ENCODE data around the gene RYR2.
"Not testable (repeated sequence)": the region's sequence is repeated elsewhere in the genome, so short reads cannot be mapped to it uniquely, and the experiment has no call there.

RYR2 gene

GRCh38 chr1:237590386-237590785, 548.4 kb downstream of the RYR2 start:
- DNase-seq = no peak

- DNase-seq = no peak
Observed at GRCh38 chr1:237591353-237591752, 549.4 kb downstream of the RYR2 start.

GRCh38 chr1:237603036-237603568, 561.1 kb downstream of the RYR2 start:
- DNase-seq = not testable (repeated sequence)

GRCh38 chr1:237608433-237608832, 566.4 kb downstream of the RYR2 start:
- no peak for DNase-seq

- DNase-seq = no peak
Observed at GRCh38 chr1:237610157-237610556, 568.2 kb downstream of the RYR2 start.

- no peak for DNase-seq
Observed at GRCh38 chr1:237613984-237614383, 572.0 kb downstream of the RYR2 start.

GRCh38 chr1:237619553-237619952, 577.6 kb downstream of the RYR2 start:
- DNase-seq = no peak

GRCh38 chr1:237634922-237635321, 592.9 kb downstream of the RYR2 start:
- no peak for DNase-seq

- DNase-seq = no peak
Observed at GRCh38 chr1:237638555-237638954, 596.6 kb downstream of the RYR2 start.

- no peak for DNase-seq
Observed at GRCh38 chr1:237640011-237640671, 598.2 kb downstream of the RYR2 start.

- no peak for DNase-seq
Observed at GRCh38 chr1:237640966-237641365, 599.0 kb downstream of the RYR2 start.

- no peak for DNase-seq
Observed at GRCh38 chr1:237650809-237651208, 608.8 kb downstream of the RYR2 start.

GRCh38 chr1:237655778-237656177, 613.8 kb downstream of the RYR2 start:
- no peak for DNase-seq

- DNase-seq = no peak
Observed at GRCh38 chr1:237664348-237664747, 622.4 kb downstream of the RYR2 start.

- DNase-seq = no peak
Observed at GRCh38 chr1:237670302-237670701, 628.3 kb downstream of the RYR2 start.

GRCh38 chr1:237671262-237671661, 629.3 kb downstream of the RYR2 start:
- no peak for DNase-seq

- no peak for DNase-seq
Observed at GRCh38 chr1:237671935-237672334, 630.0 kb downstream of the RYR2 start.

GRCh38 chr1:237672748-237673147, 630.8 kb downstream of the RYR2 start:
- no peak for DNase-seq

GRCh38 chr1:237673631-237674030, 631.6 kb downstream of the RYR2 start:
- DNase-seq = no peak

GRCh38 chr1:237677979-237678378, 636.0 kb downstream of the RYR2 start:
- no peak for DNase-seq

- no peak for DNase-seq
Observed at GRCh38 chr1:237679687-237680086, 637.7 kb downstream of the RYR2 start.

- DNase-seq = no peak
Observed at GRCh38 chr1:237681210-237681609, 639.2 kb downstream of the RYR2 start.

GRCh38 chr1:237684236-237684635, 642.3 kb downstream of the RYR2 start:
- DNase-seq = no peak

GRCh38 chr1:237685551-237685950, 643.6 kb downstream of the RYR2 start:
- no peak for DNase-seq

GRCh38 chr1:237687804-237688203, 645.8 kb downstream of the RYR2 start:
- no peak for DNase-seq
